Activated gamma-delta T cell treated with Interleukin-2 at 50 U/mL for 16 hours (primary cell): ENCODE data around the gene ZDHHC17.
"Not testable (repeated sequence)": the region's sequence is repeated elsewhere in the genome, so short reads cannot be mapped to it uniquely, and the experiment has no call there.

ENCODE experiments used
- DNase-seq: peaks from one replicate; pipeline ENCODE4 v3.0.0-alpha.2; 2020

ZDHHC17 gene

GRCh38 chr12:76768576-76768975 lies 4.7 kb downstream of the ZDHHC17 start:
- DNase-seq, result no peak

GRCh38 chr12:76777765-76778216 lies 13.9 kb downstream of the ZDHHC17 start:
- DNase-seq, result no peak

- DNase-seq, result no peak
These were observed 14.4 kb downstream of the ZDHHC17 start for GRCh38 chr12:76778364-76778763.

GRCh38 chr12:76779310-76779709 lies 15.4 kb downstream of the ZDHHC17 start:
- not testable (repeated sequence) for DNase-seq

GRCh38 chr12:76781321-76781720 lies 17.4 kb downstream of the ZDHHC17 start:
- DNase-seq, result no peak

- no peak for DNase-seq
These were observed 18.6 kb downstream of the ZDHHC17 start for GRCh38 chr12:76782526-76782925.

- DNase-seq, result no peak
These were observed 20.7 kb downstream of the ZDHHC17 start for GRCh38 chr12:76784600-76785051.

- no peak for DNase-seq
These were observed 21.5 kb downstream of the ZDHHC17 start for GRCh38 chr12:76785407-76785806.

- no peak for DNase-seq
These were observed 23.1 kb downstream of the ZDHHC17 start for GRCh38 chr12:76786986-76787385.

GRCh38 chr12:76787689-76788088 lies 23.8 kb downstream of the ZDHHC17 start:
- DNase-seq, result no peak

- DNase-seq, result no peak
These were observed 25.6 kb downstream of the ZDHHC17 start for GRCh38 chr12:76789335-76790050.

- no peak for DNase-seq
These were observed 26.9 kb downstream of the ZDHHC17 start for GRCh38 chr12:76790564-76791552.

GRCh38 chr12:76792828-76793227 lies 28.9 kb downstream of the ZDHHC17 start:
- no peak for DNase-seq

GRCh38 chr12:76798864-76799263 lies 34.9 kb downstream of the ZDHHC17 start:
- DNase-seq, result no peak

GRCh38 chr12:76799362-76799761 lies 35.4 kb downstream of the ZDHHC17 start:
- no peak for DNase-seq

GRCh38 chr12:76802060-76802459 lies 38.1 kb downstream of the ZDHHC17 start:
- no peak for DNase-seq

GRCh38 chr12:76804435-76804976 lies 40.6 kb downstream of the ZDHHC17 start:
- no peak for DNase-seq

- DNase-seq, result no peak
These were observed 46.9 kb downstream of the ZDHHC17 start for GRCh38 chr12:76810671-76811419.

- DNase-seq, result no peak
These were observed 48.1 kb downstream of the ZDHHC17 start for GRCh38 chr12:76811976-76812375.

- DNase-seq, result no peak
These were observed 49.4 kb downstream of the ZDHHC17 start for GRCh38 chr12:76813265-76813664.

- DNase-seq, result no peak
These were observed 50.1 kb downstream of the ZDHHC17 start for GRCh38 chr12:76813972-76814371.

- no peak for DNase-seq
These were observed 57.1 kb downstream of the ZDHHC17 start for GRCh38 chr12:76820888-76821482.
